ENCODE results near the gene PTBP3.

GRCh38 chr9:112316258-112316943 is 17.0 kb downstream of the PTBP3 start:
- TF ChIP-seq CTCF (IDR thresholded peaks at IDR 0.05 in 4 of 5, conservative IDR thresholded peaks at IDR 0.05 in 1 of 5): no peak
- no peak for TF ChIP-seq POLR2A (IDR thresholded peaks at IDR 0.05)

Measured in gastrocnemius medialis (tissue), 4 donors.